Colonic mucosa (tissue), 4 donors: ENCODE measurements around the gene TMEM117. TPM values are rescaled to one million over a fixed set of nuclear protein-coding genes. Genes with fewer than 3 reads are reported as not detected.

ENCODE experiments used
- DNase-seq: peaks from one replicate; pipeline ENCODE4 v3.0.0-alpha.2; 2020
- H3K27ac ChIP-seq: fragments of 200-600 bp; one replicate; pipeline ENCODE4 v1.8.0; 2021
- H3K27me3 ChIP-seq: fragments of 200-600 bp; one replicate; pipeline ENCODE4 v1.8.0; 2021
- H3K36me3 ChIP-seq: fragments of 200-600 bp; one replicate; pipeline ENCODE4 v1.8.0; 2021
- H3K4me1 ChIP-seq: fragments of 200-600 bp; one replicate; pipeline ENCODE4 v1.8.0; 2021; ENCODE audit warnings: mild to moderate bottlenecking
- H3K4me3 ChIP-seq: fragments of 200-600 bp; one replicate; pipeline ENCODE4 v1.8.0; 2021
- H3K9ac ChIP-seq, 2 donors: one replicate each; pipeline ENCODE4 v1.7.0; 2013; ENCODE audit warnings: control low read depth in 2 of 2, low read depth in 2 of 2, low read length in 2 of 2
- H3K9me3 ChIP-seq: fragments of 200-600 bp; one replicate; pipeline ENCODE4 v1.8.0; 2021
- CTCF ChIP-seq: fragments of 200-600 bp; IDR thresholded peaks from one replicate; pipeline ENCODE4 v1.8.0; 2022; ENCODE audit warnings: antibody characterized with exemption, mild to moderate bottlenecking
- intact Hi-C: fragments of 100-400 bp; cut with DNase I; formaldehyde crosslinking; loops from one replicate; pipeline ENCODE4 v1.14.1; 2022
- total RNA-seq, 2 donors: library from RNA; stranded (reverse); fragmentation: NEBNext Ultra II Directional in 1 of 2; extraction: Animal tissue kit (Norgen Biotek cat#: 25700) in 1 of 2; gene quantifications; one replicate each; pipeline ENCODE4 v1.2.1, GENCODE V29; 2021
- donor health status: healthy.
- donor health status: DM: no; HTN: no; CAD: no.
- donor health status: DM: no; HTN: no; CAD: no.

Gene TMEM117
- total RNA-seq, 2 donors from 2014 or later: 7.4 to 8.0 TPM

DNA sequence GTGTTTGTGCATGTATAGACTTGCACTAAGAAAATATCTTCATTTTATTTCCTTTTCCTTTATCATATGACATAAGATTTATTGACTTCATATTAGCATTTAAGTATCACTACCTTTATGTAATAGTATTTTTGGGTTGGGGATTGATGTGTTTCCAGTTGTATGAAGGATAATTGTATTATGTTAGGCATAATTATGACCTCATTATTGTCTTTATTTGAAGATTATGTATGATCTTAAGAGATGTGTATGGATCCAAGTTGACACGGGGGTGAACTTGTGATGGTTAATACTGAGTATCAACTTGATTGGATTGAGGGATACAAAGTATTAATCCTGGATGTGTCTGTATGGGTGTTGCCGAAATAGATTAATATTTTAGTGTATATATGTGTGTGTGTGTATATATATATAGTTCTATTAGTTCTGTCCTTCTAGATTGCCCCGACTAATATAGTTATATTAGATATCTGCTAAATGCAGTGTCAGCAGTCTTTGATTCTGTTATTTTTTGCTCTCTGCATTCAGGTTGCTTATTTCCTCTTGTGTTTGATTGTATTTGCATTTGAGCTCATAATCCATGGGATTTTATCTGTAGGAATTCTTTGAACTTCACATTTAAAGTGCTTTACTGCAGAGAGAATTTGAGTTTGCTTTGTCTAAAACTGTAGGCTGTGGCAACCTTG lies 211.0 kb downstream of the TMEM117 start:
- H3K27me3 ChIP-seq: no peaks in the 10 kb centered on the region
- no peaks in the 10 kb centered on the region for H3K36me3 ChIP-seq
- H3K9me3 ChIP-seq: no peaks in the 10 kb centered on the region
- intact Hi-C loops: no loop called here
- H3K27ac ChIP-seq: no peak overlapping the region
- H3K4me3 ChIP-seq: no peak overlapping the region
- TF ChIP-seq CTCF: no peak
- no peak overlapping the region for H3K9ac ChIP-seq
- no peak for DNase-seq
- H3K4me1 ChIP-seq: no peaks in the 10 kb centered on the region

DNA sequence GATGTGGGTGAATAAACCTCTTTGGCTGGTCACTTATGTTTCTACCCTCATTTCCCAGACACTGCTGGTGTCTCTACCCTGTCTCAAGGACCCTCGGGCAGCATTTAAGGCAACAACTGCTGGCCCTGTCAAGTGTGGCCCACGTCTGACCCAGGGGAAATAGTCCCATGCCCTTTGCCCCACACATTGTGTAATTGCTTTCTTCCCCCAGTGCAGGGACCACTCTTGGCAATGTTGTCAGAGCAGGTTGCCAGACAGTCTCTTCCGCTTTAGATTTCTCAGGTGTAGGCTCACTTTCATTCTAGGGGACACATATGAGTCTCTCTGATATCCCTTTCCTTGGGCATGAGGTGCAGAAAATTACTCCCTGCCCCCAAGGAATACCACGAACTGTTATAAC lies 216.7 kb downstream of the TMEM117 start:
- Histone ChIP-seq H3K4me1 (no peaks in the 10 kb centered on the region), H3K9me3 (no peaks in the 10 kb centered on the region), H3K9ac (no peak overlapping the region), H3K36me3 (no peaks in the 10 kb centered on the region), H3K4me3 (no peak overlapping the region), H3K27me3 (no peaks in the 10 kb centered on the region), H3K27ac (no peak overlapping the region)
- no peak for TF ChIP-seq CTCF
- intact Hi-C loops: no loop called here
- DNase-seq: no peak

GRCh38 chr12:44053549-44054127 lies 217.8 kb downstream of the TMEM117 start:
- intact Hi-C loops: no loop called here
- Histone ChIP-seq H3K27me3 (no peaks in the 10 kb centered on the region), H3K9ac (no peak overlapping the region), H3K27ac (no peak overlapping the region), H3K4me3 (no peak overlapping the region), H3K9me3 (no peaks in the 10 kb centered on the region), H3K36me3 (no peaks in the 10 kb centered on the region), H3K4me1 (no peaks in the 10 kb centered on the region)
- no peak for DNase-seq
- no peak for TF ChIP-seq CTCF

GRCh38 chr12:44054281-44054680 lies 218.4 kb downstream of the TMEM117 start:
- H3K27ac ChIP-seq: no peak overlapping the region
- no peak for DNase-seq
- H3K36me3 ChIP-seq: no peaks in the 10 kb centered on the region
- H3K27me3 ChIP-seq: no peaks in the 10 kb centered on the region
- no peak for TF ChIP-seq CTCF
- H3K9ac ChIP-seq: no peak overlapping the region
- H3K9me3 ChIP-seq: no peaks in the 10 kb centered on the region
- intact Hi-C loops: no loop called here
- H3K4me3 ChIP-seq: no peak overlapping the region
- no peaks in the 10 kb centered on the region for H3K4me1 ChIP-seq

- intact Hi-C loops: no loop called here
- Histone ChIP-seq H3K4me3 (no peak overlapping the region), H3K9ac (no peak overlapping the region), H3K4me1 (no peaks in the 10 kb centered on the region), H3K9me3 (no peaks in the 10 kb centered on the region), H3K36me3 (no peaks in the 10 kb centered on the region), H3K27ac (no peak overlapping the region), H3K27me3 (no peaks in the 10 kb centered on the region)
- no peak for DNase-seq
- TF ChIP-seq CTCF: no peak
Measured at GRCh38 chr12:44058366-44058765, 222.5 kb downstream of the TMEM117 start.
